ENCODE results near the gene KDM4C.

Gene KDM4C

DNA sequence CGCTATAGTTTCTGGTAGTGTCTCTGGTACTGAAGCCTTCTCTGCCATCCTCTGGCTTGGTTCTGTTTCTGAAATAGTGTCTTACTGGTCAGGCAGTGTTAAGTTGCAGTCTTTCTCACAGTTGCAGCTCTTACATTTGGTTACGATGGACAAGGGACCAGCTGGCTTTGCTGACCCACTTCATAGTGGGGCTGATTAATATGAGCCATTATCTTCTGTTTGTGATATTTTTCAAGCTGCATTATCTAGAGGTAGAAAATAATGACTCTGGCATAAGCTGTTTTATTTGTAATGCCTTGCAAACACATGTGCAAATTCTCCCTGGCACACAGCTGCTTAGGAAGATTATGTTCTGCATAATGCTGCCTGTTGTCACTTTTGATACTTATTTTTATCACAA, 199.1 kb downstream of the KDM4C start:
- DNase-seq (ENCODE audit: extremely low spot score, insufficient read length, low read depth) (no peak), FAIRE-seq (peak; percentile 29)

DNA sequence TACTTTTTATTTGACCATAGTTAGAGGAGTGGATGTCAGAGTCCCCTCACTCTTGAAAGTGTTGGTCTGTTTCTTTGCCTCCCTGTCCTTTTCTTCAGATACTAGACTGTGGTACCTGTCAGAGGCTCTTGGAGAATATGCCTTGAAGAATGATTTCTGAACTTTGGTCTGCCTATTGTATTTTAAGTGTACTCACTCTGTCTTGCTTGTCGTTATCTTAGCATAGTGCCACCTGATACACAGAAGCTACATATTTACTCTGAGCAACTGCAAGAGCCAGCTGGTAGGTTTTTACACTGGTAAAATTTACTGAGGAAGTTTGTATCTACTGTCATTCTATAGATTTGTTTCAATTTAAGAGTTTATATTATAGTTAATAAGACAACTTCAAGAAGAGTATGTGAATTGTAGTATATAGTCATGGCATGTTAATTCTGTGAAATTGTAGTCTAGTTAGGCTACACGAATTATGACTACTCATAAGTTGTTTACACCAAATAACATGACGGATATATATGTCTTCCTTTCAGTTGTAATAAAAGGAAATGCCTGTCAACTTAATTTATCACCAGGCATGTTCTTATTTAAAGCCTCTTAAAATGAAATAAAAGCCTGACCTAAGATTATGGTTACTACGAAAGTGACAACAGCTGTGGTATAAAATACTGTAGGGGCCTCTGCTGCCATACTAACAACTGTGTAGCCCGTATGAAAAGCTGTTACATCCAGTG, 201.7 kb downstream of the KDM4C start:
- FAIRE-seq (no peak), DNase-seq (ENCODE audit: extremely low spot score, insufficient read length, low read depth) (no peak)

DNA sequence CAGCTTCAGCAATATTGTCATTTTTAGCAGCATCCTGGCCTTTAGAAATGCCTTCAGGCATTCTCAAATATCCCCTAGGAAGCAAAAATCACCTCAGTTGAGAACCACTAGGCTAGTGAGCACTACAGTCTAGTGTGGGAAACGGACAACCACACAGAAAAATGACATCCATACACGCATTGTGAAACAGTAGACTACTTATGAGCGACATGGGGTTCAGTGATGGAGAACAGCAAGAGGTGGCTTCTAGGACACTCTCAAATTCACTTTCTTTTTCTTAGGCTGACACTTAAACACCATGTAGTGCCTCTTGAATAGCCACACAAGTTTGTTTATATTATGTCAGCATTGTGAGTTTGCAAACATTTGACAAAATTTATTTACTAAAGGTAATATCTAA, 203.0 kb downstream of the KDM4C start:
- FAIRE-seq (no peak), DNase-seq (ENCODE audit: extremely low spot score, insufficient read length, low read depth) (no peak)

- DNase-seq (ENCODE audit: extremely low spot score, insufficient read length, low read depth) (no peak), FAIRE-seq (no peak)
Measured at GRCh38 chr9:6961845-6962522, 204.2 kb downstream of the KDM4C start.

- peak; percentile 35 for FAIRE-seq
- DNase-seq (ENCODE audit: extremely low spot score, insufficient read length, low read depth), result no peak
Measured at GRCh38 chr9:6965566-6965965, 207.8 kb downstream of the KDM4C start.

DNA sequence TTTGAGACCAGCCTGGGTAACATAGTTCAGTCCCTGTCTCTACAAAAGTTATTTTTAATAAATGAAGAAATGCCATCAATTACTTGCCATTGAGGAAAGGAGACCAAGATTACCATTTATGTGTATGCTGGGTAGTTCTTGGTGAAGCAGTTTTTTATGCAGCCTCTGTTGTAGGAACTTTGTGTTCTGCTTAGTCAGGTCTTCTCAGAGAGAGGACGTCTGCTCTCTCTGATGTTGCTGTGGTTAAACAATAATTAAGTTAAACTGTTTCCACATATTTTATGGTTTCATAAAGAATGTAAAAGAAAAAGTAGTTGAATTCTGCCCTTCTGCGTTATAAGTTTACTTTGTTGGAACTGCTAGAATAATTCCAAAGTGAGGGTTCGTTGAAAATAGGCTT, 210.5 kb downstream of the KDM4C start:
- DNase-seq (ENCODE audit: extremely low spot score, insufficient read length, low read depth), result no peak

DNA sequence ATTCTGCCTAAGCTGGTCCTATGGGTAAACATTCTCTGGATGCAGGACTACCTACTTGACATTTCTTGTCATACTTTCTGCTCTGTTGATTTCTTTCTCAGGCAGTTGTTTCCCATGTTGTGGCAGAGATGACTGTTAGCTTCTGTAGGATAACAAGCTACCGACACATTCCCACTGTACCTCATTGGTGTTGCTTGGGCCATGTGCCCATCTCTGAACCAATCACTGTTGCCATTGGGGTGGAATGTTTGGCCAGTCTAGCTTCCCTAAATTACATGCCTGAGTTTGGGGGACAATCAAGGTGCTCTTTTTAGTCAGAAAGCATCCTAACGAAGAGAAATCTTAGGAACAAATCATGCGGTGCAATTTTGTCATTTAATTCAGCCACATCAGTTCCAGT, 212.0 kb downstream of the KDM4C start:
- FAIRE-seq (no peak), DNase-seq (ENCODE audit: extremely low spot score, insufficient read length, low read depth) (no peak)

More for the DNA sequence above, 210.5 kb downstream of the KDM4C start:
- FAIRE-seq, result no peak

- FAIRE-seq, result peak; percentile 60
Measured at GRCh38 chr9:6973089-6973488, 215.3 kb downstream of the KDM4C start.

GRCh38 chr9:6973762-6974161, 216.0 kb downstream of the KDM4C start:
- peak; percentile 78 for FAIRE-seq
- DNase-seq (ENCODE audit: extremely low spot score, insufficient read length, low read depth), result peak; percentile 28

More at GRCh38 chr9:6973089-6973488, 215.3 kb downstream of the KDM4C start:
- DNase-seq (ENCODE audit: extremely low spot score, insufficient read length, low read depth), result no peak

GRCh38 chr9:6975198-6975597, 217.4 kb downstream of the KDM4C start:
- DNase-seq (ENCODE audit: extremely low spot score, insufficient read length, low read depth), result no peak
- no peak for FAIRE-seq

- no peak for FAIRE-seq
- no peak for DNase-seq (ENCODE audit: extremely low spot score, insufficient read length, low read depth)
Measured at GRCh38 chr9:6977761-6978160, 220.0 kb downstream of the KDM4C start.

DNA sequence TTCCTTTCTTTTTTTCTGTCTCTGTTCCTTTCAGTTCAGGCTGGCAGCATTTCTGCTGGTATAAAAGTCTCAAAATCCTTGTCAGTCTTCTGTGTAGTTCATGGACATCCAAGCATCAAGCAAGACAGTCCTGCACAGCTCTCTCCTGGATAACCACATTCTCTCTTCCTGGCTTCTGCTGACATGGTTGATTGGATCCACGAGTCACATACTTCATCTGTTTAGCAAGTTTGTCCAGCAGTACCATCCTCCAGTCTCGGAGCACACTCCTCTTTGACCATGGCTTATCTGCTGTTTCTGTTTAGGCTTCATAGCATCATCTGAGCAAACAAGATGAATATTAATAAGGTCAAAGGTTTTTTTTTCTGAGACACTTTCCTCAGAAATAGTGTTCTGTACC, 220.8 kb downstream of the KDM4C start:
- FAIRE-seq (no peak), DNase-seq (ENCODE audit: extremely low spot score, insufficient read length, low read depth) (no peak)

- no peak for FAIRE-seq
- no peak for DNase-seq (ENCODE audit: extremely low spot score, insufficient read length, low read depth)
Measured at GRCh38 chr9:6984941-6985578, 227.3 kb downstream of the KDM4C start.

- FAIRE-seq (no peak), DNase-seq (ENCODE audit: extremely low spot score, insufficient read length, low read depth) (no peak)
Measured at GRCh38 chr9:6986141-6986815, 228.5 kb downstream of the KDM4C start.

- FAIRE-seq (no peak), DNase-seq (ENCODE audit: extremely low spot score, insufficient read length, low read depth) (no peak)
Measured at GRCh38 chr9:6987381-6987780, 229.6 kb downstream of the KDM4C start.

GRCh38 chr9:6991418-6991817, 233.6 kb downstream of the KDM4C start:
- no peak for FAIRE-seq
- DNase-seq (ENCODE audit: extremely low spot score, insufficient read length, low read depth), result no peak

- FAIRE-seq, result no peak
- DNase-seq (ENCODE audit: extremely low spot score, insufficient read length, low read depth), result no peak
Measured at GRCh38 chr9:6996061-6996854, 238.5 kb downstream of the KDM4C start.

- FAIRE-seq, result no peak
- DNase-seq (ENCODE audit: extremely low spot score, insufficient read length, low read depth), result no peak
Measured at GRCh38 chr9:6997330-6997729, 239.6 kb downstream of the KDM4C start.

- FAIRE-seq (no peak), DNase-seq (ENCODE audit: extremely low spot score, insufficient read length, low read depth) (no peak)
Measured at GRCh38 chr9:6999794-7000193, 242.0 kb downstream of the KDM4C start.

- peak; percentile 18 for FAIRE-seq
- no peak for DNase-seq (ENCODE audit: extremely low spot score, insufficient read length, low read depth)
Measured at GRCh38 chr9:7001571-7001970, 243.8 kb downstream of the KDM4C start.
